COR-L47 (cell line): ENCODE measurements around the gene IMPACT.

Experiments used
- DNase-seq: peaks from one replicate; lab custom pipeline; 2025; lab: John Stamatoyannopoulos, UW

IMPACT gene

GRCh38 chr18:24479371-24479770 lies 52.9 kb downstream of the IMPACT start:
- DNase-seq = no peak

DNA sequence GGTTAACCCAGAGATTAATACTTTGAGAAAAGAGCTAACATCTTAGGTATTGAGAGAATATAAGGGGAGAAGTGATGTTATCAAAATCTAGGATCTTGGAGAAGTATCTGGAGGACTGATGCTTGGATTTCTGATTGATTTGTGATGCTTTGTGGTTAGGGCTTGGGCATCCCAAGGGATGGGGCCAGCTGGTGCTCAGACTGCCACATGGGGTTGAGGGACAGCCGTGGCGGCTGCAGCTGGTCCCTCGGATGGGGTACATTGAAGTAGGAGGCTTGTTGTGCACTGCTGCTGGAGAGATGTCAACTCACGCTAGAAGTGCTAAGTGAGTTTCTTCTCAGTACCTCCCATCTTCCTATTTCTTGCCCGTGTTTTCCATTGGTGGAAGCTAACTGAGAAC lies 56.4 kb downstream of the IMPACT start:
- no peak for DNase-seq

DNA sequence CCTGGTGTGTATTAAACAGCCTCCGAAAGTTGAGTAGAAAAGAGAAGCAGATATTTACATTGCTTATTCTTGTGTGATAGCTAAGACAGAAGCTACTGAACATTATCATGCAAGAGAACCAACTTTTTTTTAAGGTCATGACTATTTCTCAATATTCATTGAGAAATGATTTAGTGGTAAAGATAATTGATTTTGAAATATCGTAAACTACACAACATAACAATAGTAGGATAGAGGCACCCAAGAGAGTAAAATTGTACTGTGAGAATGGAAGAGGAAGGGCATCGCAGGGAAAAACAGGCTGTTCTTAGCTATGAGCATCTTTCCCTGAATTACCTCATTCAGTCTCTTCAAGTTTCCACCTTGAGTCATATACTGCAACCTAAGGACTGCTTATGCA lies 59.2 kb downstream of the IMPACT start:
- DNase-seq = no peak

DNA sequence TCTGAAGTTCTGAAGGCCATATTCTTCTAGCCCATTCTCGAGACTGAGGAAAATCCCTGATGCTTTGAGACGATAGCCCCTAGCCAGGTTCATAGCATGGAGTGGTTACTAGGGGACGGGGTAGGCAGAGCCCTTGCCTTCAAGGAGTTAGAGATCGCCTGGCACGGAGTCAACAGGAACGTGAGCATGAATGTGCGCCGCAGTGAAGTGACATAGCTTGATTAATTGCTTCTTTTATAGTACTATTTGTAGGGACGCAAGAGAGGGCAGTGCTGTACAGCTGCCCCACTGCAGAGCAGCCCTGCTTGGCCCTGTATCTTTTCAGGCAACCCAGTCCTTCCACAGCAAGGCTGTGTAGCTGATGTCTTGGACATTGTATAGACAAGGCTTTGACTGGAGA lies 60.2 kb downstream of the IMPACT start:
- DNase-seq = no peak

GRCh38 chr18:24488824-24489493 lies 62.5 kb downstream of the IMPACT start:
- DNase-seq = peak; percentile 40

- no peak for DNase-seq
These were observed 64.1 kb downstream of the IMPACT start for GRCh38 chr18:24490539-24490938.

- no peak for DNase-seq
These were observed 65.7 kb downstream of the IMPACT start for GRCh38 chr18:24491927-24492834.

DNA sequence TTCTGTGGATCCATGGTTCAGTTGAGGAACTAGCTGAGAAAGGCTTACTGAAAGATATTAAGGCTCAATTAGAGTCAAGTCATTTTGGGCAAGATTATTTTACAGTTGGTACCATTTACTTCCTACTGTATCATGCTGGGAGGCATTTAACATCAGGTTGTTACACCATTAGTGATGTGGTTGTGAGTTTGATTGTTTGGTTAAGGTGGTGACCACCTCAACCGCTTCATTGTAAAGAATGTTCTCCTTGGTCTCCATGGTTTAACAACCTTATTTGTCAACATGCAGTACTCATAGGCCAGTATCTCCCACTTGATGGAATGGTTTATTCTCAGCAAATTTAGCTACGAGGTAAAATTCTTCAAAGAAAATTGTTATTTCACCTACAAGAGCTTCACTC lies 68.1 kb downstream of the IMPACT start:
- no peak for DNase-seq

DNA sequence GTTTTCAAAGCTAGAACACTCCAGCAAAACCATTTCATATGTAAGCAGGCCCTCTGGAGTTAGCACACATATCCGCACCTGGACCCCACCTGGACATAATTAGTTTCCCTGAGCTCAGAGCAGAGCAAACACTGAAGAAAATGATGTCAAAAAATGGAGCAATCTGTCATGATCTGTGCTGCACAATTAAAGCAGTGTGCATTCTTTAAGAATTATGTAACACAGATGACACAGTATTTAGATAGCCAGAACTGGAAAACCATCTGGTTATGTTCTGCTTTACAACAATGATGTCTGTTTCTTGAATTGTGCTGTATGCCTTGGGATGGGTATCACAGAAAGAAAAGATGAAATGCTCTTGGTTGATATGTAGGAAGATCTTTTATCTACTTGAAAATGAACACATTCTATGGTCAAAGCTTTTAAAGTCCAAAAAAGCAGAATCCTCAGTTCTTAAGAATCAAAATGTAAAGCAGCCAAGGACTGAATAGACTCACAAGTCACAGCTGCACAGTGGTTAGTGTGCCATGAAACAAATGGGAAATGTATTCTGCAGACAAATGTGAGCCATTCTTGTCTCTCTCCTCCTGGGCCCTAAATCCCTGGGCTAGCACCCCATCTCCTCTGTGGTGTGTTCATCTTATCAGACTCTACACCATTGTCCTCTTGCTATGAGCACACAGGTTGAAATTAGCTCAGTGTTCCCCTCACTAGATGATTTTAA lies 70.7 kb downstream of the IMPACT start:
- no peak for DNase-seq

DNA sequence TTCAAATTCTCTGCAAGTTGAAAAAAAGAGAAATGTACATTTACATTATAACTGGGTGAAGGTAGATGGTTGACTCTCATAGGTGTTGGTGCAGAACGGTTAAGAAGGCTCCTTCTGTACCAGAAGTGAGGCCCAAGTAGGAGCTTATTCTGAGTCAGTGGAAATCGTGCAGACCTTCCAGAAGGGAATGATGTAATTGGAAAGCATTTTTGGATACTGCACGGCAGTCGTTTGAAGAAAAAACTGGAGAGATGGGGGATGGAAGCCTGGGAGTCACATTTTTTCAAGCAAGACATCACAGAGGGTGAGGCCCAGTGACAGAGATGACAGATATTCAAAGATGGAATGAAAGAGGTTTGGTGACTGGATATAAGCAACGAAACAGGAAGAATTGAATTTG lies 73.3 kb downstream of the IMPACT start:
- no peak for DNase-seq

DNA sequence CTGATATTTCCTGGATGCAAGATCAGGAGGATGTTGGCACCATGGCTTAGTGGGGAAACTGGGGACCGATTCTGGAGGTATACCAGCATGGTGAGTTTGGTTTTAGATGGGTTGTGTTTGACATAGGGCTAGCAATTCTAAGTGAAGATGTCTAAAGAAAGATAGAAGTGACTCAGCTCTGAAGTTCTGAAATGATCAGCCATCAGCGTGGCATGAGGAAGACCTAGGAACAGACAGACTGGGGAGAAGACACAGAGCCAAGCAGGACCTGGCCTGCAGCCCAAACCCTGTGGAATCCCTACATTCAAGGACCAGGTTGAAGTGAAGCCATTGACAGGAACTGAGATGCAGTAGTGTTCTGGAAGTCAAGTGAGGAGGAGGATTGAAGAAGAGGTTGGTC lies 73.7 kb downstream of the IMPACT start:
- DNase-seq = no peak

GRCh38 chr18:24500766-24501165 lies 74.3 kb downstream of the IMPACT start:
- no peak for DNase-seq

GRCh38 chr18:24502667-24503523 lies 76.4 kb downstream of the IMPACT start:
- no peak for DNase-seq
